ENCODE data around the gene ZNF615.

- TF ChIP-seq, protein P1, sequence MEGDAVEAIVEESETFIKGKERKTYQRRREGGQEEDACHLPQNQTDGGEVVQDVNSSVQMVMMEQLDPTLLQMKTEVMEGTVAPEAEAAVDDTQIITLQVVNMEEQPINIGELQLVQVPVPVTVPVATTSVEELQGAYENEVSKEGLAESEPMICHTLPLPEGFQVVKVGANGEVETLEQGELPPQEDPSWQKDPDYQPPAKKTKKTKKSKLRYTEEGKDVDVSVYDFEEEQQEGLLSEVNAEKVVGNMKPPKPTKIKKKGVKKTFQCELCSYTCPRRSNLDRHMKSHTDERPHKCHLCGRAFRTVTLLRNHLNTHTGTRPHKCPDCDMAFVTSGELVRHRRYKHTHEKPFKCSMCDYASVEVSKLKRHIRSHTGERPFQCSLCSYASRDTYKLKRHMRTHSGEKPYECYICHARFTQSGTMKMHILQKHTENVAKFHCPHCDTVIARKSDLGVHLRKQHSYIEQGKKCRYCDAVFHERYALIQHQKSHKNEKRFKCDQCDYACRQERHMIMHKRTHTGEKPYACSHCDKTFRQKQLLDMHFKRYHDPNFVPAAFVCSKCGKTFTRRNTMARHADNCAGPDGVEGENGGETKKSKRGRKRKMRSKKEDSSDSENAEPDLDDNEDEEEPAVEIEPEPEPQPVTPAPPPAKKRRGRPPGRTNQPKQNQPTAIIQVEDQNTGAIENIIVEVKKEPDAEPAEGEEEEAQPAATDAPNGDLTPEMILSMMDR (IDR thresholded peaks at IDR 0.05) = no peak
- TF ChIP-seq POLR2A (IDR thresholded peaks at IDR 0.05) (no peak), EP300 (IDR thresholded peaks at IDR 0.05) (no peak)
These were observed 42.4 kb downstream of the ZNF615 start for GRCh38 chr19:51965583-51965982.

All from tibial nerve (tissue), 4 donors.